Vagina (tissue), 2 donors: ENCODE data around the gene TMTC1. TPM values are rescaled to one million over a fixed set of nuclear protein-coding genes. Genes with fewer than 3 reads are reported as not detected.

Experiments used
- DNase-seq, 2 donors: peaks; one replicate each; pipeline ENCODE4 v3.0.0-alpha.2; 2017; ENCODE audit errors: extremely low spot score in 2 of 2
- H3K27ac ChIP-seq: fragments of 200-600 bp; sonication (generic); one replicate; pipeline ENCODE4 v1.5.1; 2019
- H3K27me3 ChIP-seq: fragments of 200-600 bp; sonication (generic); one replicate; pipeline ENCODE4 v1.5.1; 2019
- H3K36me3 ChIP-seq, 2 donors: fragments of 200-600 bp; sonication (generic); one replicate each; pipeline ENCODE4 v1.5.1; 2017 to 2019
- H3K4me1 ChIP-seq: fragments of 200-600 bp; sonication (generic); one replicate; pipeline ENCODE4 v1.5.1; 2019
- H3K4me3 ChIP-seq, 2 donors: fragments of 200-600 bp; sonication (generic); 1 replicate in 1 of 2; 2 replicates in 1 of 2; pipeline ENCODE4 v1.5.1; 2016 to 2019
- H3K9me3 ChIP-seq: fragments of 200-600 bp; sonication (generic); one replicate; pipeline ENCODE4 v1.5.1; 2019
- POLR2A ChIP-seq, 2 donors: fragments of 450-650 bp; IDR thresholded peaks; one replicate each; pipeline ENCODE4 v1.6.1; 2017; ENCODE audit warnings: antibody characterized with exemption in 2 of 2, mild to moderate bottlenecking in 2 of 2, moderate library complexity in 2 of 2
- POLR2AphosphoS5 ChIP-seq, 2 donors: sonication (generic); formaldehyde crosslinking; IDR thresholded peaks; one replicate each; pipeline ENCODE4 v1.9.0; 2017; ENCODE audit warnings: antibody characterized with exemption in 2 of 2, mild to moderate bottlenecking in 2 of 2, low read depth in 1 of 2; ENCODE audit not compliant: insufficient read depth in 1 of 2
- intact Hi-C: fragments of 100-400 bp; cut with DNase I; formaldehyde crosslinking; loops from one replicate; pipeline ENCODE4 v1.15.1; 2023
- total RNA-seq: library from RNA; depleted of rRNA; stranded (reverse); fragments of >200 nt; gene quantifications from one replicate; pipeline ENCODE4 v1.2.3, GENCODE V29; 2016
- TF ChIP-seq, protein P1 (sequence below), 3 experiments: fragments of 450-650 bp in 2 of 3; fragments of 200-600 bp in 1 of 3; sonication (generic) in 1 of 3; IDR thresholded peaks; one replicate each; pipeline ENCODE4 v1.5.1; 2017 to 2019; ENCODE audit warnings: antibody characterized with exemption in 3 of 3, mild to moderate bottlenecking in 2 of 3, moderate library complexity in 2 of 3

The TMTC1 gene
- total RNA-seq, 1 donor from 2014 or later, result 63.8 TPM

DNA sequence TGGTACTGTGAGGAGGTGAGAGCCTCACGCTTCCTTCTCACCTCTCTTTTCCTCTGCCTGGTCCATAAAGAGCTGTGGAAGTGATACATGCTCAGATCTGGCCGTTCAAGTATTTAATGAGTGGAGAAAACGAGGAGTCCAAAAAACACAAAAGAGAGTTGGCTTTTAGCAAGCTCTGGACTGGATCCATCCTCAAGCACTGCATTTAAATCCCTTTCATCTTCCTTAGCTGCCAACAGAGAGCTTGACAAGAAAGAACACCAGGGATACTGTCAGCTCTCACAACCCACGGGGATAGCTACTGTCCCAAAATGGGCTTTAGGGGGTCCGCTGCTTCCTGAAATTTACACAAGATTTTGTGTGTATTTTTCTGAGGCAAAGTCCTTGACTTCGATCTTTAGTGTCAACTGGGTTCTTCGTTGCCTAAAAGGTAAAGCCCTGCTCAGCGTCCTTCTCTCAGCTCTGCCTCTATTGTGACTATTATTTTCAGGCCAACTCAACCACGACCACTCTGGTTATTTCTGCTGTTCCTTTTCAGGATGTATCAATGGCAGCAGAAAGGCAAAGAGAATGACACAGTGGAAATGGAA, 120.9 kb downstream of the TMTC1 start:
- Histone ChIP-seq H3K9me3 (no peaks in the 10 kb centered on the region), H3K27ac (no peak overlapping the region), H3K36me3 (no peaks in the 10 kb centered on the region), H3K27me3 (no peaks in the 10 kb centered on the region), H3K4me3 (no peak overlapping the region), H3K4me1 (peaks cover 3% of the 10 kb centered on the region)
- DNase-seq, result no peak
- TF ChIP-seq POLR2A (IDR thresholded peaks at IDR 0.05) (no peak), POLR2AphosphoS5 (IDR thresholded peaks at IDR 0.05; ENCODE audit: insufficient read depth in 1 of 2, low read depth in 1 of 2) (no peak)
- TF ChIP-seq, protein P1, sequence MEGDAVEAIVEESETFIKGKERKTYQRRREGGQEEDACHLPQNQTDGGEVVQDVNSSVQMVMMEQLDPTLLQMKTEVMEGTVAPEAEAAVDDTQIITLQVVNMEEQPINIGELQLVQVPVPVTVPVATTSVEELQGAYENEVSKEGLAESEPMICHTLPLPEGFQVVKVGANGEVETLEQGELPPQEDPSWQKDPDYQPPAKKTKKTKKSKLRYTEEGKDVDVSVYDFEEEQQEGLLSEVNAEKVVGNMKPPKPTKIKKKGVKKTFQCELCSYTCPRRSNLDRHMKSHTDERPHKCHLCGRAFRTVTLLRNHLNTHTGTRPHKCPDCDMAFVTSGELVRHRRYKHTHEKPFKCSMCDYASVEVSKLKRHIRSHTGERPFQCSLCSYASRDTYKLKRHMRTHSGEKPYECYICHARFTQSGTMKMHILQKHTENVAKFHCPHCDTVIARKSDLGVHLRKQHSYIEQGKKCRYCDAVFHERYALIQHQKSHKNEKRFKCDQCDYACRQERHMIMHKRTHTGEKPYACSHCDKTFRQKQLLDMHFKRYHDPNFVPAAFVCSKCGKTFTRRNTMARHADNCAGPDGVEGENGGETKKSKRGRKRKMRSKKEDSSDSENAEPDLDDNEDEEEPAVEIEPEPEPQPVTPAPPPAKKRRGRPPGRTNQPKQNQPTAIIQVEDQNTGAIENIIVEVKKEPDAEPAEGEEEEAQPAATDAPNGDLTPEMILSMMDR (IDR thresholded peaks at IDR 0.05), result no peak
- intact Hi-C loops, result no loop called here

DNA sequence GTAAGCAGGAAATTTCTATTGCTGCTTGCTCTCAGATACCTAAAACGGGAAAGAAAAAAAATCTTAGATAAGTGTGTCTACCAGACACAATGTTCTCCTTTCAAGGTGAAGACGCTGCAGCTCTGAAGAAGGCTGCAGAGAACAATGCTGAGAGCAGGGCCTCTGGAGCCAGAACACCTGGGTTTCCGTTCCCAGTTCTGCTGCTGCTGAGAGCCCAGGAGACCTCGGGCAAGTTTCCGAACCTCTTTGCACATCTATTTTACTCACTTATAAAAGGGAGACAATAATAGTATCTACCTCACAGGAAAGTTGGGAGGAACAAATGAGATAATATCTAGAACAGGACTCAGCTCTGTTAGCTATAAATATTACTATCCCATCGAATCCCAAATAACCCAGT, 122.9 kb downstream of the TMTC1 start:
- DNase-seq, result no peak
- Histone ChIP-seq H3K36me3 (no peaks in the 10 kb centered on the region), H3K27ac (no peak overlapping the region), H3K4me3 (no peak overlapping the region), H3K9me3 (no peaks in the 10 kb centered on the region), H3K4me1 (peaks cover 3% of the 10 kb centered on the region), H3K27me3 (no peaks in the 10 kb centered on the region)
- intact Hi-C loops, result no loop called here
- no peak for TF ChIP-seq POLR2A (IDR thresholded peaks at IDR 0.05)

DNA sequence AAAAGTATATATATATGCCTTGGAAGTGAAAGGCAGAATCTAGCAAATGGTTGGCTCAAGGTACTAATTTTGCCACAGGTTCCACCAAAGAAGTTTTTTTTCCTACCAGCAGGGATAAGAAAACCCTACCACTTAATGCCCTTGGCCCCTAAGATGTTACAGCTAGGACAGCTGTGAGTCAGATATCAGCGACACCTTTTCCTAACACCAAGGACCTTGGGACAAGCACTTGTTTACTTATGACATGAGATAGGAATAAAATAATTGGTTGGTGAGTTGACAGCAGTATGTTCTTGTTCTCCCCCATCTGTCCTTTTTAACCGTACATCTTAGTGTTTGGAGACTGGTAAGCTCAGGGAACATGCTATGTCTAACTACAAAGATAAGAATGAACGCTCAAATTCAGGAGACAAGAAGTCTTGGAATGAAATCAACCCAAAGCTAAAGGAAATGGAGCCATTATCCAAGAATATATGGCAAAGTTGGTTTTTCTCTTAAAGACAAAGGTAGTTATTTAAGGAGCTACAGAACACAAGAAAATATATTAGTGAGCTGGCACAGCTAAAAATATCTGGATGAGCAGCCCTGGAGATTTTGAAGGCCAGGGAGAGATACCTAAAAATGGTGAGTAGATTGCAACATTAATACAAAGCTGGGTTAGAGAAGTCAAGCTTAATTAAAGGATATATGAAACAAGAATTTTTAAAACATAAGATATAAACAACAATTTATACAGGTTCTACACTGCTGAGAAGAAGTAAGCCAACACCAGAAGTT, 126.8 kb downstream of the TMTC1 start:
- no peaks in the 10 kb centered on the region for H3K36me3 ChIP-seq
- no peaks in the 10 kb centered on the region for H3K27me3 ChIP-seq
- no peaks in the 10 kb centered on the region for H3K9me3 ChIP-seq
- TF ChIP-seq POLR2AphosphoS5 (IDR thresholded peaks at IDR 0.05; ENCODE audit: insufficient read depth in 1 of 2, low read depth in 1 of 2), result no peak
- TF ChIP-seq, protein P1 (IDR thresholded peaks at IDR 0.05), result no peak
- no peak for TF ChIP-seq POLR2A (IDR thresholded peaks at IDR 0.05)
- H3K4me3 ChIP-seq, result no peak overlapping the region
- H3K27ac ChIP-seq, result no peak overlapping the region
- H3K4me1 ChIP-seq, result no peaks in the 10 kb centered on the region
- intact Hi-C loops, result no loop called here
- DNase-seq, result no peak

DNA sequence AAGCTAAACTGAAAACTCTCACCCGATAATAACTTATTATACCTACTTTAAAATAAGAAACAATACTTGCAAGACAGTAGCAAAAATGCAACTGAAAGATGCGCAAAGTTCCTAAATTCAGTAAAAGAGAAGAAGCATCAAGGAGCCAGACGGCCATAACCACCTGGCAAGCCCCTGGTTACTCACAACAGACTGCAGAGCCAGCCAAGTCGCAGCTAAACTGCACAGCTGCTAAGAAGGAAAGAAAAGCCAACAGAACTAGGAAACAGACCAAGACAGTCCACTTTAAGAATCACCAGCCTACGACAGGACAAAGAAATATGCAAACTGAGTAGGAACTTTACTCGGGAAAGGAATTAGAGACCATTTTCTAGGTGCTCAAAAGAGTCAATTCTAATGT, 127.9 kb downstream of the TMTC1 start:
- intact Hi-C loops, result no loop called here
- TF ChIP-seq POLR2AphosphoS5 (IDR thresholded peaks at IDR 0.05; ENCODE audit: insufficient read depth in 1 of 2, low read depth in 1 of 2) (no peak), POLR2A (IDR thresholded peaks at IDR 0.05) (no peak)
- TF ChIP-seq, protein P1 (IDR thresholded peaks at IDR 0.05), result no peak
- DNase-seq, result no peak
- no peak overlapping the region for H3K27ac ChIP-seq
- H3K4me3 ChIP-seq, result no peak overlapping the region
- H3K36me3 ChIP-seq, result no peaks in the 10 kb centered on the region
- H3K4me1 ChIP-seq, result no peaks in the 10 kb centered on the region
- H3K27me3 ChIP-seq, result no peaks in the 10 kb centered on the region
- H3K9me3 ChIP-seq, result no peaks in the 10 kb centered on the region

DNA sequence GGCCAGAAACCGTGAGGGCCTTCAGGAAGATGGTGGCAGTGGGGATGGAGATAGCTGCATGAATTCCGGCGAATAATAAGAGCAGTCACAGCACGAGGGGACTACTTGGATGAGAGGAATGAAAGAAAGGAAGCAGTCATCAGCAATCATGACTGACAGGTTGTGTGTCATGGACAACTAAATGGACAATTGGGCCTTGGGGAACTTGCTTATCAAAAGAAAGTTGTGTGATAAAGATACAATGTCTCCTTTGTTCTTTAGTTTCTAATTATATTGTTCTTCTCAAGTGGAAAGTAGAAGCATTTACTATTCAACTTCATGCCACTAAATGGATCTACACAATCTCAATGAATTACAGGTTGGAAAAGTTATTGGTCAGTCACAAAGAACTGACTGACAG, 130.5 kb downstream of the TMTC1 start:
- DNase-seq, result no peak
- no peaks in the 10 kb centered on the region for H3K9me3 ChIP-seq
- no peaks in the 10 kb centered on the region for H3K27me3 ChIP-seq
- no peak for TF ChIP-seq POLR2AphosphoS5 (IDR thresholded peaks at IDR 0.05; ENCODE audit: insufficient read depth in 1 of 2, low read depth in 1 of 2)
- TF ChIP-seq, protein P1 (IDR thresholded peaks at IDR 0.05), result no peak
- no peak for TF ChIP-seq POLR2A (IDR thresholded peaks at IDR 0.05)
- intact Hi-C loops, result no loop called here
- H3K27ac ChIP-seq, result no peak overlapping the region
- no peaks in the 10 kb centered on the region for H3K4me1 ChIP-seq
- no peaks in the 10 kb centered on the region for H3K36me3 ChIP-seq
- H3K4me3 ChIP-seq, result no peak overlapping the region
